ENCODE results near the gene SULT2A1.
"Not testable (repeated sequence)": the region's sequence is repeated elsewhere in the genome, so short reads cannot be mapped to it uniquely, and the experiment has no call there.

DNA sequence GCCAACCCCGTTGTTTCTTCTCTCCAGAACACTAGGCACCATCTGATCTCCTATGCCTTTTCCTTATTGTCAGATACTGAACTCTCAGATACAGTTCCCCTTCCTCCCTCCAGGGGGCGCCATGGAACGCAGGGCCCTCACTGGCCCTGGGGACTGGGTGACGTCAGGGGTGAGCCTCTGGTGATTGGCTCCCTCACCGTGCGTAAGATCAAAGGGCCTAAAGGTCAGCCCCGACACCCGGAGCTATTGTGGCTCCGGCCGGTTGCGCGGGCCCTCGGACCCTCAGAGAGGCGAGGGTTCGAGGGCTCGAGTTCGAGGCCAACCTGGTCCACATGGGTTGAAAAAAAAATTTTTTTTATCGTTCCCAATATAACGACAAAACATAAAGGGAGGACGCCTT is 42.5 kb upstream of the SULT2A1 start:
- TF ChIP-seq, protein P1, sequence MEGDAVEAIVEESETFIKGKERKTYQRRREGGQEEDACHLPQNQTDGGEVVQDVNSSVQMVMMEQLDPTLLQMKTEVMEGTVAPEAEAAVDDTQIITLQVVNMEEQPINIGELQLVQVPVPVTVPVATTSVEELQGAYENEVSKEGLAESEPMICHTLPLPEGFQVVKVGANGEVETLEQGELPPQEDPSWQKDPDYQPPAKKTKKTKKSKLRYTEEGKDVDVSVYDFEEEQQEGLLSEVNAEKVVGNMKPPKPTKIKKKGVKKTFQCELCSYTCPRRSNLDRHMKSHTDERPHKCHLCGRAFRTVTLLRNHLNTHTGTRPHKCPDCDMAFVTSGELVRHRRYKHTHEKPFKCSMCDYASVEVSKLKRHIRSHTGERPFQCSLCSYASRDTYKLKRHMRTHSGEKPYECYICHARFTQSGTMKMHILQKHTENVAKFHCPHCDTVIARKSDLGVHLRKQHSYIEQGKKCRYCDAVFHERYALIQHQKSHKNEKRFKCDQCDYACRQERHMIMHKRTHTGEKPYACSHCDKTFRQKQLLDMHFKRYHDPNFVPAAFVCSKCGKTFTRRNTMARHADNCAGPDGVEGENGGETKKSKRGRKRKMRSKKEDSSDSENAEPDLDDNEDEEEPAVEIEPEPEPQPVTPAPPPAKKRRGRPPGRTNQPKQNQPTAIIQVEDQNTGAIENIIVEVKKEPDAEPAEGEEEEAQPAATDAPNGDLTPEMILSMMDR (IDR thresholded peaks at IDR 0.05; ENCODE audit: insufficient read depth, low read length, poor library complexity, severe bottlenecking): not testable (repeated sequence)
- not testable (repeated sequence) for TF ChIP-seq EZH2phosphoT487 (conservative IDR thresholded peaks at IDR 0.05; ENCODE audit: low read length)

Data from SU-DHL-6 (cell line).